GM15510 (cell line): ENCODE measurements around the gene UBE2H.
A peak's percentile ranks its signal among the peaks of the same experiment; 100 is the strongest.

Experiments
- POLR2A ChIP-seq: IDR thresholded peaks from 3 replicates; pipeline ENCODE4 v1.6.1; 2011; ENCODE audit warnings: borderline replicate concordance; ENCODE audit not compliant: insufficient read length; ENCODE audit errors: extremely low read depth

UBE2H gene

DNA sequence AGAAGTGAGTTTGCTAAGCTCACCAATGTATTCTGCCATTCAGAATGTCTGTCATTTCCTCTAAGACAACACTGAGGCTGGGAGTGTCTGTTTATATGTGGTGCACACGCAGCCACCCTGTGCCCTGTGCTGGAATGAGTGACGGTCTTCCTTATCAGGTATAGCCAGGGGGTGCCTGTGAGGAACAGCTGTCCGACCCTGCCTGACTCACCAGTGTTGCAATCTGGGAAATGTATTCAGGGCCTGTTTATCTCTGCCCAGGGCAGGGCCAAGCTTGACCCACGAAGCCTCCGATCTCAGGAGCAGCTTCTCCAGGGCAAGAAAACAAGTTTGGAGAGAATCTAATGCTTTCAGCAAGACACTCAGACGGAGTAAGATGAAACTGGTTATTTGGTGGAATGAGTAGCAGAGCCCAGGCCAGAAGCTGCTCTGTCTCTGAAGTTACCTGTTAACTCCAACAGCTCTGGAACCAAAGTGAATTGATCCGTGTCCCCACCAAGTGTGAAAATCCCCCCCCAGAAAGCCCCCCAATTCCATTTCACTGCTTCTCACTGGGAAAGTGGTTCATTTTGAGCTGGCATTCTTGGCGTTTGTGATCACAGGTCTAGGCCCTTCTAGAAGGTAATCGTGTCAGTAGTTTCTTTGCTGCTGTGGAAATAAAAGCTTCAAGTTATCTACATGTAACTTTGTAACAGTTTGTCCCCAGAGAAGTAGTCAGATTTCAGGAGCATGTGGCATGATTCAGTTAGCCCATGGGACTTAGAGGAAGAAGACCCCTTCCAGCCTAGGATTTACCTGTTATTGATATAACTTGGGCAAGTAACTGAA is 6.1 kb upstream of the UBE2H start:
- TF ChIP-seq POLR2A = no peak

DNA sequence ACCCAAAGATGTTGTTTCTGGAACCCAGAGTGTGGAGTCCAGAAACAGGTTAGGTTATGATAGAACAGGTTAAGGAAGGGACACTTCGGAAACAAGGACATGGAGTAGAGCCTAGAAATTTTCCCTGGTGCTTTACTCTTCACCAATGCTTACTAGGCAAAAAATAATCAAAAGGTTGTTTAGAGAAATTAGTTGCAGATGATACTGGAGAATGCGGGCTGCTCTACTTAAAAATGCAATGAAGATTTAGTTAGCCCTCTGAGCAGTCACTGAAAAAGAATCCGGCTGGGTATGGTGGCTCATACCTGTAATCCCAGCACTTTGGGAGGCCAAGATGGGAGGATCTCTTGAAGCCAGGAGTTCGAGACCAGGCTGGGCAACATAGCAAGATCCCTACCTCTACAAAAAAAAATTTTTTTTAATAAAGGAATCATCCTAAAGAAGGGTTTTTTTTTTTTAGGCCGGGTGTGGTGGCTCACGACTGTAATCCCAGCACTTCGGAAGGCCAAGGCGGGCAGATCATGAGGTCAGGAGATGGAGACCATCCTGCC is 3.3 kb upstream of the UBE2H start:
- TF ChIP-seq POLR2A = no peak

DNA sequence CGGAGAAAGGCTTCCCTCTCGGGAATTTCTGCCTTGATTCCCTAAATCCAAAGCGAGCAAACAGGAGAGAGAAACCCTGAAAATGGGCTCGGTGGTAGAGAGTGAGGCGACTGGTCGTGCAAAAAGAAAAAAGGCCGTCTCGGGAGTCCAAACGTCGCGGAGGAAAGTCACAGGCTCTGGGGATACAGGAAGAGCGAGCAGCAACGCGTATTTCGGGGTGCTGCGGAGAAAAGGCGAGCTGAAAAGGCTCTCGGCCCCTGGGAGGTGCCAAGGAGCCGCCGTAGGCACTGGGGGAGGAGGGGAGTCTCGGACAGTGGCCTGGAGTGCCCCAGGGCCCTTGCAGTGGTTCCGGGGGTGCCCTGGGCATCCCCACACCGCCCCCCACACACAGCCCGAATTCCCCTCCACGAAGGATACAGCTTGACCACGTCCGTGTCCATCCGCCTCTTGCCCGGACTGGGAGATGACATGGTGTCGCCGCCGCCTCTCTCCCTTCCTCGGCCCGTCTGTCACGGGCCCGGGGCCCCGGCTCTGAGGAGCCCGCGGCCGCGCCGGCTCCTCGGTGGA is 591 bp downstream of the UBE2H start:
- TF ChIP-seq POLR2A = no peak

- TF ChIP-seq POLR2A = no peak
These were observed 1.3 kb downstream of the UBE2H start for GRCh38 chr7:129951226-129952085.

DNA sequence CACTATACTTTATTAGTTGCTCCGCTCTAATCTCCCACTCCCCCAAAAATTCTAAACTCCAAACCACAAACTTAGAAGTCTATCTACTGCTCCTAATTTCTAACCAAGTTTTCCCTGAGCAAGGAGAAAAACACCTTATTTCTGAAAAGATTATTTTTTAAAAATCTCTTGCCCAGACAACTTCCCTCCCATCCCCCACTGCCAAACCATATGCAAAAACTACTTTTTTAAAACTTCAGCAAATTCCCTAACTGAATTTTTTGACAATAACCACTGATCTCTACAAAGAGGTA is 1.9 kb downstream of the UBE2H start:
- no peak for TF ChIP-seq POLR2A

DNA sequence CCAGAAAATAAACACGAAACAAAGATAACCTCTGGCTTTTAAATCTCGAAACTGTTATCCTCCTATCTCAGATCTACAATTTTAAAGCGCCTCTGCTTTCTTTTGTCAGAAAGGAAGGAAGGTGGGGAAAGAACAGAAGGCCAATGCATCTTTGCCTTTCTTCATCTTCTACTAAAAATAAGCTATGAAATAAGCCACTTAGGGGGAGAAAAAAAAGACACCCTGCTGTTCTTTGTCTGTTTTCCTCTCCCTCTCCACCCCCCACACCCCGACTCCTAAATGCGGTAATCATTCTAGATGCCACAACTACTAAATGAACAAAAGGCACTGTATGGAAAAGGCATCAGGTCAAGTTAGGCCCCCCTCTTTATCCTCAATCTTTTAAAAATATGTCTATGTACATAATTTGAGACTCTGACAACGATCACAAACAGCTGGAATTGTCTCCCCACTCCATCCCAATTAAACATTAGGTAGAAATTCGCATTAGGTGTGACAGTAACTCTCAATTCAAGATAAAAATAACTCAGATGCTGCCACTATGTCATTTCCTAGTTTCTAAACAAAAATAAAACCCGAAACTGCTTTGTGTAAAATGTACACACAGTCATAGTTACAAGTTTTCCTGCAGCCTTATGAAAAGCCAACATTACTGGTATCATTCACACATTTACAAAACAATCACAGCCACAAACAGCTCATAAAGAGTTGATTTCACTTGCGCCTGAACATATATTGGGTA is 2.4 kb downstream of the UBE2H start:
- no peak for TF ChIP-seq POLR2A

- no peak for TF ChIP-seq POLR2A
These were observed 3.2 kb downstream of the UBE2H start for GRCh38 chr7:129949292-129950133.

DNA sequence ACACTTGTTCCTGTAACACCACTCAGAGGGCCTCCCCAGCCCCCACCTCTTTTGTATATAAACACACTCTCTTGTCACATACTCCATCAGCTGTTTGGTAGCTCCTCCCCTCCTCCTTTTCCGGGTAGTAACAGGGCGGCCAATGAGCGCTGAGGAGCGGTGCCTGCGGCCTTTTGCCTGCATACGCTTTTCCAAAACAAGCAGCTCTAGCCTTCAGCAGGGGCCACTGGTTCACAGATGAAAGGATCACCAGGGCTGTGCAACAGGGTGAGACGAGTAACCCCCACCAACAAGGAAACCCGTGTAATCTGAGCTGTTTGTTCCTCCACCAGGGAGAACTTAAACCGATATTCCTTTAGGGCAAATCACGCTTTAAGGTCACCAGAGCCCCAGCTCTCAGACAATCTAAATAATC is 3.9 kb downstream of the UBE2H start:
- TF ChIP-seq POLR2A = peak; percentile 34

DNA sequence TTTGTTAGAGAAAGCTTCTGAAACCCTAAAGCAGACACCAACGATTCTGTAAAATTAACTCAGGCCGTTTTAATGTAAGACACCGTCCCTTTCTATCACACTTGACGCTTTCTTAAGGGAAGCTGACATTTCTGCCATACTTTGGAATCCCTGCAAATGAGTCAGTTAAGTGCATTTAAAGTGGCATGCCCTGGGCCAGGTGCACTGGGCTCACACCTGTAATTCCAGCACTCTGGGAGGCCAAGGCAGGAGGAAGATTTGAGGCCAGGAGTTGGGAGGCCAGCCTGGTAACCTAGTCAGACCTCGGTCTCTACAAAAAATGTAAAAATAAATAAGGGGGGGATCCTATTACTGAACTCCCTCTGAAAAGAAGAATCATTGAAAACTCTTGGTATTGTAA is 4.4 kb downstream of the UBE2H start:
- no peak for TF ChIP-seq POLR2A

DNA sequence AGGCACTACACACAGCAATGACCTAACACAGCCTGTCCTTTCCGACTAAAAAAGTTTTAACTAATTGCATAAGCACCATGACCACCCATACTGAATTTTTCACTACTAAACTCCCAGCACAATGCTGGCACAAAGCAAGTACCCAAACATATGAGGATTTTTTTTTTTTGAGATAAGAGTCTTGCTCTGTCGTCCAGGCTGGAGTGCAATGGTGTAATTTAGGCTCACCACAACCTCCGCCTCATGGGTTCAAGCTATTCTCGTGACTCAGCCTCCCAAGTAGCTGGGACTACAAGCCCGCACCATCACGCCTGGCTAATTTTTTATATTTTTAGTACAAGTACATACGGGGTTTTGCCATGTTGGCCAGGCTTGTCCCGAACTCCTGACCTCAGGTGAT is 5.1 kb downstream of the UBE2H start:
- no peak for TF ChIP-seq POLR2A

- no peak for TF ChIP-seq POLR2A
These were observed 5.7 kb downstream of the UBE2H start for GRCh38 chr7:129947049-129947448.

DNA sequence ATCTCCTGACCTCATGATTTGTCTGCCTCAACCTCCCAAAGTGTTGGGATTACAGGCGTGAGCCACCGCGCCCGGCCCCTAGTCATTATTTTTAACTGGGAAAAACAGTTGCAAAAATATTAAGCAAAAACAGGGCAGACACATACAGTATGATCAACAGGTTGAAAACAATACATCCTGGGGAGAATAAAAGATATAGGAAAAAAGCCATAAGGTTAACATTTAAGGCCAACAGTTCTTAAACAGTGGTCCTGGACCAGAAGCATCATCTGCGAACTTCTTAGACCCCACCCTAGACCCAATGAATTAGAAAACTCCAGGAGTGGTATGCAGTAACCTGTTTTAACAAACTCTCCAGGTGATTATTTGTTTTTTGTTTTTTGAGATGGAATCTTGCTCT is 6.5 kb downstream of the UBE2H start:
- no peak for TF ChIP-seq POLR2A

- TF ChIP-seq POLR2A = no peak
These were observed 9.4 kb downstream of the UBE2H start for GRCh38 chr7:129943352-129943751.

DNA sequence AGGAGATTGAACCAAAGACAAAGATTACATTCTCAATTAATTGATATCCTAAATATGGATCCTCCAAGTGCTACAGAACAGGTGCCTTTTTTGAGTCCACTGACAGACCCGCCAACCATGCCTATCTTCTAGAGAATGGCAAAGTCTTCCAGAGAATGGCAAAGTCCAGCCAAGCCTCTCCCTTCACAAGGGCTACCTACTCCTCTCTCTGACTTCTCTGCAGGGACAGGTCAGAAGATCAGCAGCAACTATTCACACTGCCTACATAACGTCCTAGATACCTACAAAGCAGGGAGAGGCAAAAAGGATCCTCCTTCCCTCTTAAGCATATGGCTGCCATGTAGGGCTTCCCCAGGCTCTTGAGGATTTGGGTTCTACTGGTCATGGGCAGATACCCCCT is 12.4 kb downstream of the UBE2H start:
- TF ChIP-seq POLR2A = no peak

- no peak for TF ChIP-seq POLR2A
These were observed 12.9 kb downstream of the UBE2H start for GRCh38 chr7:129939881-129940280.

- TF ChIP-seq POLR2A = no peak
These were observed 19.1 kb downstream of the UBE2H start for GRCh38 chr7:129933627-129934026.
